Measurements from ENCODE around the gene SLC2A9.

The SLC2A9 gene

DNA sequence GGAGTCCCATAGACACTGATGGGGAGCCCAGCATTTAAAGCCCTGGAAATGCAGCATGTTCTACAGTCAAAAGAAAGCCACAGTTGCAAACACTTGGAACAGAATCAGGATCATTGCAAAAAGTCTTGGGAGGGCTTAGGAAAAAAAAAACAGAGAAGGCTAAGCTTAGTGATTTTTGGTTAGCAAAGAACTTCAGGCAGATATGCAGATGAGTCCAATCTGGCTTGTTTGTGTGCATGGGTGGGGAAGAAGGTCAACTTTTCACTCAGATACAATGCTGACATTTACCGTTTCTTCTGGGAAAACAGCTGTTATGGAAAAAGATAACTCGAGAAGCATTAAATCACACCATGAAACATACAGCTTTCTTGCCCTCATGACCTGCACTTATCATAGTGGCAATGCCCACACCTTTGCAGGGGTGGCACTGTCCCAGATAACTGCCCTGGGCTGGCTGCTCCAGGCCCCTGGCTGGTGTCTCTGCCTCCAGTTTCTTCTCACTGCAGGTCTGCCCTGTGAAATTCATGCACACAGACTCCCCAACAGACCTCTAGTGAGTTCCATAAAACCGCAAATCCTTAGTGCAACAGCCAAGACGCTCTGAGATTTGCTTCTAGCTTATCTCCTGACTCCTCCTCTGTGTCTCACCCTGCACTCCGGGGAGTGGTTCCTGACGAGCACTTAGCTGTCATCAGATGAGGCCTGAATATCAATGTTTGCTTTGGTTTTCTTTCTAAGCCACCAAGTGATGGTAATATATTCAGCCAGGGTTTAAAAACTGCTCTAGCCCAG is 140.7 kb downstream of the SLC2A9 start:
- DNase-seq: no peak

DNA sequence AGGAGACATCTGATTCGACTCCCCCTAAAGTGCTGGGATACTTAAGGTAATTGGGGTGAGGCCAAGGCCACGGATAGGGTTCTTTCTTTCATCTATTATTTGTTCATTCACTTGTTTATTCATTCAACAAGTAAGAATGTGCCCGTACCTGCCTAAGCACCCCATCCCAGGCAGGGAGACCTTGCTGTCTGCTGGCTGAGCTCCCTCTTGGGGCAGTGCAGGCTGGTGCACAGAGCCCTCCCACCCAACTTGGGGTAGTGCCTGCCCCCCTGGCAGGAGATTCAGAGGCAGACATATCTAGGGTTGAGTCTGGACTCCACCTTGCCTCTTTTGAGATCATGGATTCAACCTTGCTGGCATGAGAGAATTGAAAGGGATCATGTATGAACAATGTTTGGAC is 144.2 kb downstream of the SLC2A9 start:
- no peak for DNase-seq

DNA sequence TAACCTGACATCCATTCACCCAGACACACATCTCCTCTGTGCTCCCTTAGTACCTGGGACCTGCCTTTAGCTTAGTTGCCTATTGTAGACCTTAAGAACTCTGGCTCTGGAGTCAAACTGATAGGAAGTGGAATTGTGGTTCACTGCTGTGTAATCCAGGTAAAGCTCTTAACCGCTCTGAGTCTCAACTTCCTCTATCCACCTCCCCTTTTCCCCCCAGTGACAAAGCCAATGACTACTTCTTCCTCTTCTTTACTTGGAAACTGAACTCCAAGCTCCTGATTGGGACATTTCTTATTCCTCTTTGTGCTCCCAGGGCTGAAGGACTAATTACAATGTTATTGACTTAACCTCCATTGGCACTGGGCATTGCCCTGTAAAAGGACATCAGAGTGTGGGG is 145.8 kb downstream of the SLC2A9 start:
- DNase-seq: no peak

DNA sequence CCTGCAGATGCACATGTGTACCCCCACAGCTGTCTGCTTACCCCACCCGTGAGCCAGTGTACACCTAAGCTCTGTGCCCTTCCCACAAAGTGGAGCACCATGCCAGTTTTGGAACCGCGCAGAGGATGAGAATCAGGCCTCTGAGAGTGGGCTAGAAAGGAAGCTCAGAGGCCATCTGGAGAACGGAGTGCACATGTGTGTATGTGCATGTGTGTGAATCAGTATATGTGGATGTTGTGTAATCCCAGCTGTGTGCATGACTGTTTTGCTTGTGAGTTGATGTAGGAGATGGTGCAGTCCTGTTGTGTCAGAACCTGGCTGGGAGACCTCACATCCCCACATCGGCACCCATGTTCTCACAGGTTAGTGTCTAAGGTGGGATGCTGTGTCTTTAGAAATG is 146.9 kb downstream of the SLC2A9 start:
- DNase-seq: no peak

DNA sequence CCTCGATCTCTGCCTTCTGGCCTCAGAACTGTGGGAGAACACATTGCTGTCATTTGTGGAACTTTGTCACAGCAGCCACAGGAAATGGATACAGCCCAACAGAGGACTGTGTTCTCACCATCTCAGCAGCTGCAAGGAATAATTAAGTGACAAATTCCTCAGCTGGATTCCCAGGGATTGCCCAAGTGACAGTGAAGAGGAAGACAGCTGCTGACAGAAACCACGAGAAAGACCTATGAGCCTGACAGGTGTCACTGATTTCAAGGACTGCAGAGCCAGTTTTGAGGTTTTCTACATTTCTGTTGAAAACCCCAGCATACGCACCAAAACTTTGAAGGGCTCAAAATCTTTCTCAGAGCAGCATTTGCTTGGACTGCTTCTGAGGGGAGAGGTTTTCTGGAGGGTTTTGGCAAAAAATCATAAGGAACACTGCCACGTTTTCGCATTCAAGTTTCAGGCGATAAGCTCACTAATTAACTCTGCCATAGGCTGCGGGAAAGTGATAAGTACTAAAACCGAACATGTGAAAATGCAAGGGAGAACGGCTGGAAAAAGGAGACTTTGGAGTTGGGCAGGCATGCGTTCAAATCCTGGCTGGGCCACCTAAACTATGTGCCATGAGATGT is 151.0 kb downstream of the SLC2A9 start:
- no peak for DNase-seq

DNA sequence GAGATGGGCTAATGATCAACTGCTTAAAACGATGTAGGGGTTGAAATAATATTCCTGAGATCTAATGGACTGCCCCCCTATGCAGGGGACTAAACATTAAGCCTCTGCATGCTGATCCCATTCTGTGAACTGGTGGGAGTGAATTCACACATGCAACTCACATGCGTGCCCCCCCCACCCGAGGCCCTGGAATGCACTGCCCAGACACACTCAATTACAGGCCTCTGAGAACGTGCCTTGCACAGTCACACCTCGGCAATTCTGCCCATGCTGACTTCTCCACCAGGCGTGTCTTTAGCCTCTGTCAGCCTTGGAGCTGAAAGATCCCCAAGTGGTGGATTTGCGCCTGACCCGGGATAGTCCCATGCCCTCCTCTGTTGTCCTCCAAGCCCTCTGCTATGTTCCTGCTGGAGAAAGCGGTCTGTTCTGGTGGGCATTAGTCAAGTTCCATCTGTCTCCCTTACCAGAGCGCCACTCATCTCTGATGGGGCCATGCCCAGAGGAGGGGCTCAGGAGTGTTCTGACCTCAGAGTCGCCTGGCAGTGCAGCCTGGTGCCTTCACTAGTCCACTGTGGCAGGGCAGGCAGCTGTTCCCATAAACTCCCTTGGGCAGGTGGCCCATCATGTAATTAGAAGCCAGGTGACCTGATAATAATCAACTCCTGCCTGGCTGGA is 153.4 kb downstream of the SLC2A9 start:
- DNase-seq: no peak

DNA sequence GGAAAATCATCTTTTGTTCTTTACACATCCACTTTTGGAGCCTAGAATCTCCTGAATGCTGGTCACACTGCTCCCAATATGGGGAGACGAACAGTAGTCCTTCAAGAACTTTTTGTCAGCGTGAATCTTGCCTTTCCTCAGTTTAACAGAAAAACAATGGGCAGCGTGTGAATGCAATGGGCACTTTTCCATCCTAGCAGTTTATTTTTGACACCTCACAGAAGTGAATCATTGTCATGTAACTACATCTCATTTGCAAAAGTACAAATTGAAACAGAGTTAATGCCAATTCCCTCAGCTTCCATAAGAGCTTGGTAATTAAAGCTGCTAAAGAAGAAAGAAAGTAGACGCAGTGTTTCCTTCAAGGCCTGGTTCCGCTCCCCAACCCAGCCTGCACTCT is 154.4 kb downstream of the SLC2A9 start:
- DNase-seq: no peak

DNA sequence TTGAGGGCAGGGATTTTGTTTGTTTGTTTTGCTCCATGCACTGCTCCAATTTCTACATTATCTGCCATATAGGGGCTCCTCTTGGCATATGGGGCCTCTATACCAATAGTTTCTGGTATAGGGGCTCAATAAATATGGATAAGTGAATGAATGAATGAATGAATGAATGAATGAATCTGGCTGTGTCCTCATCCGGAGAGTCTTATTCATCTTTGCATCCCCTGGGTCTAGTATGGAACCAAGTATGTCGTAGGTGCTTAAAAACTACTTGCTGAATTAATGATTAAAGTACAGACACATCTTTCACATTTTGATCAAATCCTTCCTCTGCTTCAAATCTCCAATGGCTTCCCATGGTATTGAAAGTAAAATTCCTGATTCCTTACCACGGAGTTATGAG is 159.7 kb downstream of the SLC2A9 start:
- no peak for DNase-seq

DNA sequence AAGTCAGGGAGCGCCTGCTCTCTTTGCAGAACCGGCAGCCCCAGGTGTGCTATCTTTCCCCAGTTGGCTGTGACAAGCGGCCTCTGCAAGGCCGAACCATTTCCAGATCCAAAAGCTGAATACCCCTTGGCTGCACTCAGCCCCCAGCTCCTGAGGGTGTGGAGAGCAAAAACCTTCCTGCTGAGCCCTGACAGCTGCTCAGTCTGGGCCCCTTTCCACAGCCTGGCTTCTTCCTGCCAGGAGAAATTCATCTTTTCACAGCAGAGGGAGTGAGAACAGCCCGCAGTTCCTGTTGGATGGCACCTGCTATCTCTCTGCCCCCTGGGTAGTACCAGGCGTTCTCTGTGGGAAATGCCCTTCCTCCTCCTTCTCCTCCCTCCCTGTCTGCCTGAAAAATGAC is 161.5 kb downstream of the SLC2A9 start:
- no peak for DNase-seq

DNA sequence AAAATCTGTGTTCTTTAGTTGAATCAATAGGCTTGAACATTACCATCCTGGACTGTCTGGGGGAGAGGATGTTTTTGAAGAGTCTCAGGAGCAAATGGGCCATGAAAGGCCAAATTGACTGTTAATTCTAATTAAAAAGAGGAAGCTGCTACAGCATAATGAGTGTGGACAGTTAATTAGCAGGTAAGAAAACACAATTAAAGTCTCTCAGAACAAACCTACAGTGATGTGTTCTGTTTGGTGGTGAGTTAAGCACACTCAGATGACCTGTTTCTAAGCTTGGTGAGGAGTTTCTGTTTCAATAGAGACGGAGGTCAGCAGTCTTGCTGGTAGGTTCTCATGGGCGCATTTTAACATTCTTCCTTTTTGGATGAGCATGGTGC is 171.8 kb downstream of the SLC2A9 start:
- no peak for DNase-seq

DNA sequence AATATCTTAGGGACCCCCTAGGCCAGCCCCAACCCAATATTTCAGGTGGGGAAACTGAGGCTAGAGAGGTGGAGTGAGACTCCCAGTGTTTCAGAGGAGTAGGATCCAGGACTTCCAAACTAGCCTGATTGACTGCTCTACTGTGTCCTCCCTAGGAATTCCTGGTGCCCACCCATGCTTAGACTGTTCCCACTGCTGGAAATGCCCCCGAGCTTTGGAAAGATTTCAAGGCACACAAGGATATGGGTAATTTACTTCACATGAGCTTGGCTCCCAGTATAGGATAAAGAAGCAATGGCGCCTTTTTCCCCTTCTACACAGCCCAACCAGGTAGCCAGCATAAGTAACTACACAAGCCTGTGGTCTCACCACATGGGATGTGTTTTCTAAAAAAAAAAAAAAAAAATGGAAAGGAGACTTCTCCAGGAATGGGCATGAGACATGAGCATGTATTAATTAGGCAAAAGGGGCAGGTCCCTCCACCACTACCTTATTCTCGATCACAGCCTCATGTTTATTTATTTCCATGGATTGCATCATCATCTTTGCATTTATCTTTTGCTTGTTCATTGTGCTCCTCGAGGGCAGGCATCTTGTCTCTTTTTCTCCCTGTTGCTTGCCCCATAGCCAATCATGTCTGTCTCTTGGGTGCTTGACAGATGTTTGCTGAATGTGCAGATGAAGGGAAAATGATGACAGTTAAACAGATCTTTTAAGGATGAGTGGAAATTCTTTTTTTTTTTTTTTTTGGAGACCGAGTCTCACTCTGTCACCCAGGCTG is 173.1 kb downstream of the SLC2A9 start:
- no peak for DNase-seq

DNA sequence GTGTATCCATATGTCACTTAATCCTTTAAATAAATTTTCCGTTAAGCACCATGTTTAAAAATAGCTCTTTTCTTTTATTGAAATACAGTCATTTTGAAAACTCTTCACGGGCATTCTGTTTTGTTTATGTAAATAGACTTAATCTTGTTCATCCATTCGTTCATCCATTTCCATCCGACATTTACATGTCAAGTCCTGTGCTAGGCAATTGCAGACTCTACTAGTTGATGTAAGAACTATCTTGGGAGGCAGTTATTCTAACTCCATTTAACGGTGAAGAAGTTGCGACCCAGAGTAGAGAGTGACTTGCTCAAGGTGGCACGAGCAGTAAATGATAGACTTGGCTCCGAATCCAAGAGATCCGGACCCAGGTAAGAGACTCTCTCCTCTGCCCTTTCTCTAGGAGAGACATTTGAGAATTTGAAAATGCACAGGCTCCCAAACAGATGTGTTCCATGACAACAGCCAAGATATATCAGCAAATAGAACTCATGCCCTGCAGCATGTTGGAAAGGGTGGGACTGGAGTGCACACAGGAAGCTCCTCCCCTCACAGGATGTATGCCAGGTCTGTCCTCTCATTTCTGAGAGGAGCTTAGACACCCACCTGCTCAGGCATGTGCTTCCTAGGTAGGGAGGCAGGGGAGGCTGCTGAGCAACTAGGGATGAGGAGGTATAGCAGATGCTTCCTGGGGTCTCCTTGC is 175.4 kb downstream of the SLC2A9 start:
- no peak for DNase-seq

DNA sequence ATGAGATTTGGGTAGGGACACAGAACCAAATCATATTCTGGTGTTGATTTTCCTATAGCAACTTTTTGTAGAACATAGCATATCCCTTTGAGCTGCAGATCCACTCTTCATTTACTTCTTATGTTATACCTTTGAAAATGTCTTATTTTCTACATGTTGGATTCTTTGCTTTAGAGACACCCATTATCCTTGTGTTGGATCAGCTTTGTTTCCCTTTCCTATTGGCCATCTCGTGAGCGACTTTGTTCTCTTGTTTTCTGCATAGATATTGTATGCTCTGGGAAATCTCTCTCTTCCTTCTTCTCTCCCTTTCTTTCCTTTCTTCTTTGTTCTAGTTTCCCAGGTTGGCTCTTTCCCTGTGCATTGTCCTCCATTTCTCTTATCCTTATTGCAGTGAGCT is 180.2 kb downstream of the SLC2A9 start:
- no peak for DNase-seq

DNA sequence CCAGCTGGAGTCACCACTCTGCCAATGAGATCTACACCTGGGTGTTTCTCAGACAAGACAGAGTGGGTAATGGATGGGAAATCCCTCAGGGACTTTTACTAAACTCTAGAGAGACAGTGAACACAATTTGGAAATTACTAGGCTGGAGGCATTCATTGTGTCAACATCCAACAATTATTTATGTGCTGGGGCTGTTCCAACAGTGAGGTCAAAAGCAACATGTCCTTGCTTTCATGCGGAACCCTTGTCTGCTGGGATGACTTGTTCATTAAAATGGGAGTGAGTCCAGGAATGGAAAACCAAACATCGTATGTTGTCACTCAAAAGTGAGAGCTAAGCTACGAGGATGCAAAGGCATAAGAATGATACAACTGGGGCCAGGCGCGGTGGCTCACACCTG is 185.9 kb downstream of the SLC2A9 start:
- no peak for DNase-seq

DNA sequence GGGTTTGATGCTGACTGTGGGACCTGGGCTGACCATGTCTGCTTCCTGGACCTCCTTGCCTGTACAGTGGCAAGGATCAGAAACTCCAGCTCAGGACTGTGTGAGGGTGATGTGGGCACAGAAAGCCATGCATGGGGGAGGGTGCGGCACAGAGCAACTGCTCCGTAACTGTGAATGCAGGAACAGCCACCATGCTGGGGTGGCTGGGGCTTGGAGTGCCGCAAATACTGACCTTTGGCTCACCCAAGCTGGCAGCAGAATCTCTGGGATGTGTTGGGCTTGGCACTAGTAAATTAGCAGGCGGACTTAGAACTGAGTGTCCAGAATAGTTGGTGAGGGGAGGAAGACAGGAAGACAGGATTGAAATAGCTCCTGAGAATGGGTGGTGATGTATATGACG is 187.9 kb downstream of the SLC2A9 start:
- no peak for DNase-seq

DNA sequence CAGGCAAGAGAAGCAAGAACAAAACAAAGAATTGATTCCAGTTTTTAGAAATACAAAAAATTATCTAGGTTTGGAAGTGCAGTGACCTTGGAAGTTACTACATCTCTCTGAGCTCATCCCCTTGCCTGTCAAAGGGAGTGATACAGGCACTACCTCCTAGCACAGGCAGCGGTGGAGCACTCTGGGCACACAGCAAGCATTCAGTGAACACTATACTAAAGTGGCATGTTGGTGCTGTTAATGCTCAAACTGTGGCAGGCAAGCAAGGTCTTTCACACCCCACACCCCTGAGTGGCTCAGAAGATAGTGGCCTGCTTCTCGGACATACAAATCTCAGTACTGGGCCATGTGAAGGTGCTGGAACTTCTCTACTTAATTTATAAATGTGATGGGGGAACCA is 188.7 kb downstream of the SLC2A9 start:
- DNase-seq: no peak

DNA sequence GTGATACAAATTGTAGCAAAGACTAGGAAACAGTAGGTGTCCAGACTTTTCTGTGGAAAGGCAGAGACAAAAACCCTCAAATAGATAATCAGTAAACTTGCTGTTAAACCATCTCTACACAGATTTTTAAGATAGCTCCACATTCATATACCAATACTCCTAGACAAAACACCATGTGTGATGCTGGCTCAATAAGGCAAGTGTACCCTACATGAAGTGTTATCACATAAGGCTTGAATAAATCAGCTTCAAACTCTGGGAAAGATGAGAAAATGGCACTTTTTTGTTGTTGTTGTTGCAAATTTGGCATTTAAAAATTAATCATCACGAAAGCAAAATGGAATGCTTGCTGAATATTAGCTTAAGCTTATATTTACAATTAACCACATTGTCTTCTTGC is 194.7 kb downstream of the SLC2A9 start:
- no peak for DNase-seq

DNA sequence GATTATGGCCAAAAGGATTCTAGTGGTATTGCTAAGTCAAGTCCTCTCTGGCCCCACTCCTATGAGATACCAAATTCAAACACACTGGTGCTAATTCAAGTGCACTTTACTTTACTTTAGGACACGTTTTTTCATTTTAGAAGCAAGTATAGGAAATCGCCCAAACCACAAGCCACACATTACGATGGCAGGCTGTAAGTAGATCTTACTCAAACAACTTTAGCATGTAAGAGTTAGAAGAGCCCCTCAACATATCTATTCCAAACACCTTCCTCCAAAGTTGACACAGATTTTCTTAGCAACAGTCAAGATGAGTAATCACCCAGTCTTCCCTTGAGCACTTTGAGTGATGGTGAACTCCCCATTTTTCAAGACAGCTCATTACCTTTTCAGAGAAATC is 196.2 kb downstream of the SLC2A9 start:
- DNase-seq: peak; percentile 45

DNA sequence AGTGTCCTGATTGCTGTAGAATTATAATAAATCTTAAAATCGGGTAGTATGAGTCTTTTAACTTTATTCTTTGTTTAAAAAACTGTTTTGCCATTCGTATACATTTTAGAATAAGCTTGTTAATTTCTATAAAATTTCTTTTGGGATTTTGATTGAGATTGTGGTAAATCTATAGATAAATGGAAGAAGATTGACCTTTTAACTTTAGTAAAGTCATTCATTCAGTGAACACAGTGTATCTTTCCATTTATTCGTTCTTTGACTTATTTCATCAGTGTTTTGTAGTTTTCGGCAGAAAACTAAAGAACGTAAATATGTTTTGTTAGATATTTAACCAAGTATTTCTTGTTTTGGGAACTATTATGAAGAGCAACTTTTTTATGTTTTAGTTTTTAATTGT is 201.0 kb downstream of the SLC2A9 start:
- DNase-seq: no peak

DNA sequence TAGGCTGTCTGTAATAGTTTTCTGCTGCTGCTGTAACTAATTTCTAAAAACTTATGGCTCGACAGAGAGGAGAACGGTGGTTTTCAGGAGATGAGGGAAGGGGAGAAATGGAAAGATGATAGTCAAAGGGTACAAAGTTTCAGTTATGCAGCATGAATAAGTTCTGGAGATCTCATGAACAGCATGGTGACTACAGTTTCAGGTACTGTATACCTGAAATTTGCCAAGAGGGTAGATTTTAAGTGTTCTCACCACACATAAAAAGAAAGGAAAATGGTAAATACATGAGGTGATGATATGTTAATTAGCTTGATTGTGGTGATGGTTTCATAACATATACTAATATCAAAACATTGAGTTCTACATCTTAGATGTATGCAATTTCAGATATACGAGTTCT is 205.0 kb downstream of the SLC2A9 start:
- no peak for DNase-seq

DNA sequence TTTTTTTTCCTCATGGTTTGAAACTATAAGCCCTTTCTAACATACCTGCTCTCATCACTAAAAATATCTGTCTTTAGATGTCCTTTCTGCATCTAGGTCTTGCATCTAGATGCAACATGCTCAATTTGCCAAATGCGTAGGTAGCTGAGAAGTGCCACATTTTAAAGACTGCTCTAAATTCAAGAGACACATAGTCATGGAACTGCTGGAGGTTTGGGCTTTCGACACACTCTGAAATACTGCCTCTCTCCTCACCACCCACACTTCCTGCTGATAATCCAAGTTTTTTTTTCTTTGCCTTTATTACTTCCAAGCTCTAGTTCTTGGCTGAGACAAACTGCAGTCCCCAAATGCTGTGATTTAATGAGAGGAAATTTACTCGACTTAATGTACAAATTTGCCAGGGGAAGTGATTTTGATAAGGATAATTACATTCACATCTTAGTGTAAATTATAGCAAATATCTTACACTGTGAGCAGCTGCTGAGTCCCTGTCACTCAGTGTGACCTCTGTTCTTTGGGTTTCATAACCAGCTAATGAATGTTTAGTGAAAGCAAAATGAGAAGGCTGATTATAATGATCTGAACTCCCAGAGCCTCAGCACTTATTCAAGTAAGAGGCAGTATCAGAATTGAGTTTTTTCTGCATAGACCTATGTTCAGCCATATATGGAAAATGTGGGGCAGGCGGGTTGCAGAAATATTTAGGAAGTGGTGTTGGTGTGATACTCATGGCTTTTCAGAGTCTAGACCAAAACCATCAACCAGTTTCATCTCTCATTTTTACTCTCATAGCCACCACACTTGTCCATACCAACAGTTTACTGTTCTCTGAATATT is 208.6 kb downstream of the SLC2A9 start:
- no peak for DNase-seq

DNA sequence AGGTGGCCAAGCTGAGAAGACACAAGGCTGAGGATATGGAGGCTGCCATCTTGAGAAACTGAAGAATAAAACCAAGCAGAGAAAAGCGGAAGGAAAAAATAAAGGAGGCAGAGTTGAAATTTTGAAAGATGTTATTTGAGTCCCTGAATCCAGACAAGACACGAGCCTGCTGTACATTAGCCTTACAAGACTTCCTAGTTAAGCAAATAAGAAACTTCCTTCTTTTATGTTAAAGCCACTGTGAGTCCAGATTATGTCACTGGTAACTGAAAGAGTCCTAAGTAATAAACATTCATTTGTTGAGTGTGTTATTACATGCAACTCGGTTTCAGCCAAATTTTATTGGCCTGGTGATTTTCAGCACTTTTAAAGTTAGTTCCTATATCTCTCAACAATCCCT is 209.5 kb downstream of the SLC2A9 start:
- DNase-seq: no peak
